Colon (tissue), 2 donors: ENCODE measurements around the gene CDK2.
"Not testable (repeated sequence)": the region's sequence is repeated elsewhere in the genome, so short reads cannot be mapped to it uniquely, and the experiment has no call there.

ENCODE experiments used
- FAIRE-seq: peaks from 2 replicates; lab custom pipeline; 2012; peaks lifted over from hg19 to GRCh38; lab: Jason Lieb, UNC
- donor health status: control.
- donor health status: control.

CDK2 gene

GRCh38 chr12:55982319-55982936, 15.8 kb downstream of the CDK2 start:
- no peak for FAIRE-seq

- FAIRE-seq, result no peak
These were observed 16.7 kb downstream of the CDK2 start for GRCh38 chr12:55983232-55983842.

- no peak for FAIRE-seq
These were observed 18.2 kb downstream of the CDK2 start for GRCh38 chr12:55984861-55985260.

- no peak for FAIRE-seq
These were observed 18.7 kb downstream of the CDK2 start for GRCh38 chr12:55985341-55985740.

GRCh38 chr12:55985976-55986375, 19.3 kb downstream of the CDK2 start:
- FAIRE-seq, result not testable (repeated sequence)

GRCh38 chr12:55991110-55991509, 24.5 kb downstream of the CDK2 start:
- FAIRE-seq, result no peak

GRCh38 chr12:55993230-55993853, 26.7 kb downstream of the CDK2 start:
- FAIRE-seq, result no peak

- no peak for FAIRE-seq
These were observed 28.7 kb downstream of the CDK2 start for GRCh38 chr12:55995366-55995765.

GRCh38 chr12:55996201-55996714, 29.6 kb downstream of the CDK2 start:
- no peak for FAIRE-seq

- FAIRE-seq, result no peak
These were observed 30.3 kb downstream of the CDK2 start, which contains the start of gene SUOX for GRCh38 chr12:55996715-55997534. Gene SUOX, plus strand, starts transcription at chr12:55997276. Its CDS starts 4,946 bp downstream, at chr12:56002222.

GRCh38 chr12:55997535-55997859, 30.9 kb downstream of the CDK2 start:
- FAIRE-seq, result no peak

- not testable (repeated sequence) for FAIRE-seq
These were observed 32.9 kb downstream of the CDK2 start for GRCh38 chr12:55999522-55999921.

- FAIRE-seq, result not testable (repeated sequence)
These were observed 33.4 kb downstream of the CDK2 start for GRCh38 chr12:55999999-56000540.

- FAIRE-seq, result no peak
These were observed 35.0 kb downstream of the CDK2 start for GRCh38 chr12:56001487-56002100.

GRCh38 chr12:56003376-56003775, 36.7 kb downstream of the CDK2 start:
- FAIRE-seq, result not testable (repeated sequence)

- FAIRE-seq, result no peak
These were observed 37.6 kb downstream of the CDK2 start for GRCh38 chr12:56004211-56004610.

- FAIRE-seq, result no peak
These were observed 41.2 kb downstream of the CDK2 start for GRCh38 chr12:56007564-56008559.

- no peak for FAIRE-seq
These were observed 43.5 kb downstream of the CDK2 start for GRCh38 chr12:56010111-56010570.

- FAIRE-seq, result no peak
These were observed 45.0 kb downstream of the CDK2 start for GRCh38 chr12:56011509-56012090.

GRCh38 chr12:56013482-56013881, 46.9 kb downstream of the CDK2 start:
- FAIRE-seq, result no peak
